Epithelial cell of proximal tubule (primary cell): Measurements from ENCODE around the gene UBFD1. TPM values are rescaled to one million over a fixed set of nuclear protein-coding genes. Genes with fewer than 3 reads are reported as not detected.

Experiments
- DNase-seq: peaks from one replicate; pipeline ENCODE4 v3.0.0-alpha.2; 2011; ENCODE audit warnings: low read depth
- H3K4me3 ChIP-seq: 2 replicates; pipeline ENCODE4 v1.5.1; 2011; ENCODE audit warnings: low read depth, mild to moderate bottlenecking, low read length
- CTCF ChIP-seq: conservative IDR thresholded peaks from 2 replicates; pipeline ENCODE4 v1.5.1; 2012; ENCODE audit warnings: low read depth, mild to moderate bottlenecking, low read length
- total RNA-seq: library from RNA; depleted of rRNA; stranded (reverse); fragments of >200 nt; gene quantifications from 2 replicates; pipeline ENCODE4 v1.2.3, GENCODE V29; 2015

The UBFD1 gene
- total RNA-seq, 1 donor from 2014 or later = 90.1 TPM

GRCh38 chr16:23511731-23512130, 45.8 kb upstream of the UBFD1 start:
- H3K4me3 ChIP-seq = no peak overlapping the region
- no peak for TF ChIP-seq CTCF
- DNase-seq = no peak

GRCh38 chr16:23512168-23512695, 45.3 kb upstream of the UBFD1 start:
- TF ChIP-seq CTCF = no peak
- H3K4me3 ChIP-seq = no peak overlapping the region
- DNase-seq = no peak

- DNase-seq = no peak
- no peak overlapping the region for H3K4me3 ChIP-seq
- TF ChIP-seq CTCF = no peak
Observed at GRCh38 chr16:23514381-23515152, 43.0 kb upstream of the UBFD1 start.

- no peak overlapping the region for H3K4me3 ChIP-seq
- DNase-seq = no peak
- TF ChIP-seq CTCF = no peak
Observed at GRCh38 chr16:23515881-23516280, 41.6 kb upstream of the UBFD1 start.

- TF ChIP-seq CTCF = no peak
- no peak overlapping the region for H3K4me3 ChIP-seq
- no peak for DNase-seq
Observed at GRCh38 chr16:23516366-23517137, 41.0 kb upstream of the UBFD1 start.

GRCh38 chr16:23518435-23518891, 39.1 kb upstream of the UBFD1 start:
- no peak for DNase-seq
- TF ChIP-seq CTCF = no peak
- no peak overlapping the region for H3K4me3 ChIP-seq
